GM12878 (cell line): ENCODE data around the gene AFF1. TPM values are rescaled to one million over a fixed set of nuclear protein-coding genes. Genes with fewer than 3 reads are reported as not detected.

ENCODE experiments used
- ATAC-seq: fragments of 200-7000 bp; cut with Tn5 transposase; 3 replicates; pipeline ENCODE4 v1.9.1; 2020; ENCODE audit warnings: mild to moderate bottlenecking, moderate library complexity
- BruUV-seq: library from RNA; stranded (reverse); fragments of 400-500 nt; replicated peaks from 2 replicates; lab custom pipeline; 2021; lab: Mats Ljungman, UMichigan
- CTCF ChIA-PET: fragments of 300-600 bp; sonication (Branson Sonifier 250); formaldehyde crosslinking; extraction: SDS; loops from one replicate; lab custom pipeline; 2021; ENCODE audit warnings: inconsistent platforms; lab: Yijun Ruan, JAX
- POLR2A ChIA-PET: fragments of 350-600 bp; formaldehyde crosslinking; extraction: SDS; loops from one replicate; lab custom pipeline; 2021; ENCODE audit warnings: inconsistent platforms; lab: Charles Lee
- RAD21 ChIA-PET: fragments of 300-600 bp; sonication (Branson Sonifier 250); formaldehyde crosslinking; loops from one replicate; lab custom pipeline; 2023; ENCODE audit warnings: antibody characterized with exemption; ENCODE audit not compliant: unreplicated experiment; lab: Charles Lee
- SMC1A ChIA-PET: fragments of 300-600 bp; sonication (Branson Sonifier 250); formaldehyde crosslinking; loops from one replicate; lab custom pipeline; 2023; ENCODE audit not compliant: unreplicated experiment, uncharacterized antibody; lab: Charles Lee
- DNase-seq: peaks from one replicate; pipeline ENCODE4 v3.0.0-alpha.2; 2011; ENCODE audit warnings: low read depth, low spot score
- FAIRE-seq: peaks from 3 replicates; lab custom pipeline; 2011; peaks lifted over from hg19 to GRCh38; lab: Jason Lieb, UNC
- H2AFZ ChIP-seq: 2 replicates; pipeline ENCODE4 v1.6.0; 2011; ENCODE audit warnings: low read depth, low read length, control low read depth; ENCODE audit not compliant: control insufficient read depth
- H3K27ac ChIP-seq: 2 replicates; pipeline ENCODE4 v1.5.1; 2011; ENCODE audit warnings: control low read depth; ENCODE audit not compliant: control insufficient read depth, insufficient read depth
- H3K27me3 ChIP-seq, 2 experiments: replicated peaks in 1 of 2; 2 replicates each; pipeline versions ENCODE4 v1.6.0 to v1.6.1; 2011; ENCODE audit warnings: low read length in 1 of 2; ENCODE audit not compliant: control insufficient read depth in 2 of 2, insufficient read depth in 2 of 2
- H3K36me3 ChIP-seq, 2 experiments: 2 replicates each; pipeline ENCODE4 v1.5.1; 2011; ENCODE audit warnings: low read length in 1 of 2; ENCODE audit not compliant: control insufficient read depth in 2 of 2, insufficient read depth in 2 of 2
- H3K4me1 ChIP-seq: 2 replicates; pipeline ENCODE4 v1.6.1; 2011; ENCODE audit warnings: mild to moderate bottlenecking, low read length, moderate library complexity, mixed read lengths; ENCODE audit not compliant: control insufficient read depth, insufficient read depth
- H3K4me2 ChIP-seq: 2 replicates; pipeline ENCODE4 v1.6.0; 2011; ENCODE audit warnings: control low read depth; ENCODE audit not compliant: control insufficient read depth, insufficient read depth
- H3K4me3 ChIP-seq: fragments of 200-600 bp; sonication (generic); 2 replicates; pipeline ENCODE4 v1.5.1; 2016
- H3K79me2 ChIP-seq: 2 replicates; pipeline ENCODE4 v1.6.0; 2011; ENCODE audit warnings: low read length; ENCODE audit not compliant: control insufficient read depth, insufficient read depth
- H3K9ac ChIP-seq: 2 replicates; pipeline ENCODE4 v1.8.0; 2011; ENCODE audit warnings: low read length, control low read depth, mixed read lengths; ENCODE audit not compliant: control insufficient read depth, insufficient read depth
- H3K9me3 ChIP-seq: replicated peaks from 3 replicates; pipeline ENCODE4 v1.5.1; 2011; ENCODE audit warnings: mild to moderate bottlenecking, low read length; ENCODE audit not compliant: control insufficient read depth, insufficient read depth
- H4K20me1 ChIP-seq: 2 replicates; pipeline ENCODE4 v1.6.0; 2011; ENCODE audit not compliant: control insufficient read depth, insufficient read depth
- RAD51 ChIP-seq: fragments of 450-650 bp; IDR thresholded peaks from 2 replicates; pipeline ENCODE4 v1.6.1; 2016; ENCODE audit warnings: moderate library complexity, mild to moderate bottlenecking, inconsistent platforms
- SMC3 ChIP-seq: IDR thresholded peaks from 2 replicates; pipeline ENCODE4 v1.6.1; 2011; ENCODE audit warnings: low read length, improper control_type of control experiment, borderline replicate concordance
- SPI1 ChIP-seq: IDR thresholded peaks from 2 replicates; pipeline ENCODE4 v1.6.1; 2011; ENCODE audit warnings: low read depth, mild to moderate bottlenecking, low read length, moderate library complexity, borderline replicate concordance; ENCODE audit not compliant: insufficient read depth
- ZNF24 ChIP-seq: fragments of 450-650 bp; IDR thresholded peaks from 2 replicates; pipeline ENCODE4 v1.6.1; 2017; ENCODE audit warnings: antibody characterized with exemption, mild to moderate bottlenecking
- WGBS: methylation state at CpG from one replicate; pipeline ENCODE4 v1.1.6; 2016; ENCODE audit warnings: low lambda C conversion rate; ENCODE audit not compliant: insufficient replicate concordance, insufficient coverage; ENCODE audit errors: missing lambda C conversion rate; 5-methylcytosine and 5-hydroxymethylcytosine counted together
- in situ Hi-C: fragments of 300-500 bp; cut with MboI; formaldehyde crosslinking; loops from 9 replicates; pipeline ENCODE4 v1.14.3; 2018; ENCODE audit warnings: mixed read lengths
- intact Hi-C: fragments of 100-400 bp; cut with micrococcal nuclease; formaldehyde crosslinking; loops from one replicate; pipeline ENCODE4 v1.14.2; 2022; ENCODE audit not compliant: unreplicated experiment
- polyA plus RNA-seq, 11 experiments: library from polyadenylated mRNA; depleted of rRNA in 4 of 11; unstranded in 6 of 11; stranded (reverse) in 5 of 11; fragments of >200 nt; fragmentation: Nextera tagmentation in 4 of 11; fragmentation: Illumina TruSeq in 1 of 11; extraction: Ambion mirVana in 4 of 11; extraction: Trizol in 1 of 11; gene quantifications; 1 replicate in 1 of 11; 2 replicates in 10 of 11; pipeline versions ENCODE4 v1.2.1 to v1.2.3, GENCODE V29; 2011 to 2016; ENCODE audit warnings: inconsistent platforms in 2 of 11, missing spikeins in 2 of 11, low read depth in 1 of 11
- total RNA-seq, 4 experiments: library from RNA; depleted of rRNA in 3 of 4; stranded (reverse); fragments of >200 nt in 3 of 4; fragmentation: Illumina TruSeq in 1 of 4; extraction: Trizol in 1 of 4; gene quantifications; 2 replicates each; pipeline versions ENCODE4 v1.2.1 to v1.2.3, GENCODE V29; 2013 to 2021

Gene AFF1
- total and polyA plus RNA-seq, 10 of the 15 experiments (the other 5 are each of a cell fraction or from before 2014, with no cell fraction given) = 3.5 to 56.1 (median 21.5) TPM

- Histone ChIP-seq H3K27ac (peak overlapping the region; percentile 78; the same call in 1 of the 2 replicates), H3K9ac (no peak overlapping the region), H3K4me2 (peak overlapping the region; percentile 69; the same call in 1 of the 2 replicates), H2AFZ (no peak overlapping the region), H4K20me1 (no peaks in the 10 kb centered on the region), H3K4me3 (no peak overlapping the region), H3K27me3 (no peaks in the 10 kb centered on the region), H3K9me3 (no peaks in the 10 kb centered on the region; the same call in 2 of the 3 replicates), H3K36me3 (no peaks in the 10 kb centered on the region; a peak in 1 of 4 replicates), H3K79me2 (peaks cover 96% of the 10 kb centered on the region), H3K4me1 (peaks cover 46% of the 10 kb centered on the region)
- intact Hi-C loops (no loop called here), in situ Hi-C loops (no loop called here)
- CTCF ChIA-PET = interaction anchor here (0.7 to 1.5 kb wide), 2 partner anchors 8 to 19 kb away, joined by 3 to 4 read pairs; no protein-coding TSS in a partner anchor
- FAIRE-seq (no peak), DNase-seq (no peak), ATAC-seq (no peak)
- BruUV-seq = no TSS peak
- RAD21 ChIA-PET = interaction anchor here (0.6 to 1.5 kb wide), 8 partner anchors 8 to 96 kb away, joined by 3 to 7 read pairs (median 3); partner anchors contain the start of gene AFF1
- TF ChIP-seq RAD51 (no peak), ZNF24 (0 out of 2 replicates have a peak, but pooled peaks have one; percentile 44)
- POLR2A ChIA-PET = interaction anchor here (0.7 to 3.2 kb wide), 3 partner anchors 9 to 57 kb away, joined by 3 to 18 read pairs (median 3); no protein-coding TSS in a partner anchor
- SMC1A ChIA-PET = interaction anchor here (0.6 to 2.9 kb wide), 11 partner anchors 8 to 401 kb away, joined by 3 to 15 read pairs (median 3); partner anchors contain the start of gene AFF1
- 97% methylated on average over 10 of the region's 10 CpGs for WGBS
These were observed 83.0 kb downstream of the AFF1 start for GRCh38 chr4:87017580-87018342.

GRCh38 chr4:87018753-87019152, 83.9 kb downstream of the AFF1 start:
- in situ Hi-C loops = no loop called here
- DNase-seq = no peak
- ChIA-PET SMC1A (interaction anchor here (0.8 to 2.9 kb wide), 8 partner anchors 7 to 82 kb away, joined by 3 to 15 read pairs (median 4); partner anchors contain the start of gene AFF1), POLR2A (interaction anchor here (0.7 to 3.2 kb wide), 5 partner anchors 7 to 58 kb away, joined by 3 to 18 read pairs (median 3); no protein-coding TSS in a partner anchor), CTCF (interaction anchor here (0.7 to 1.5 kb wide), 2 partner anchors 9 to 18 kb away, joined by 3 to 4 read pairs; no protein-coding TSS in a partner anchor), RAD21 (interaction anchor here (0.7 to 2.2 kb wide), 10 partner anchors 9 to 84 kb away, joined by 3 to 10 read pairs (median 4); partner anchors contain the start of gene AFF1)
- H3K9me3 ChIP-seq = no peaks in the 10 kb centered on the region; the same call in 2 of the 3 replicates
- no peak overlapping the region for H2AFZ ChIP-seq
- H3K79me2 ChIP-seq = peaks cover 96% of the 10 kb centered on the region
- intact Hi-C loops = no loop called here
- no peak overlapping the region; the same call in none of the 2 replicates for H3K9ac ChIP-seq
- H3K27ac ChIP-seq = peak overlapping the region; percentile 78
- H3K4me3 ChIP-seq = no peak overlapping the region
- peak overlapping the region; percentile 69 for H3K4me2 ChIP-seq
- no peaks in the 10 kb centered on the region for H3K27me3 ChIP-seq
- peaks cover 43% of the 10 kb centered on the region for H3K4me1 ChIP-seq
- FAIRE-seq = no peak
- peak; percentile 42 for ATAC-seq
- no peaks in the 10 kb centered on the region for H4K20me1 ChIP-seq
- 4% methylated on average over 1 of the region's 1 CpG for WGBS
- TF ChIP-seq SPI1 (peak; percentile 36; the same call in 1 of the 2 replicates), SMC3 (no peak)
- no peaks in the 10 kb centered on the region; a peak in 1 of 4 replicates for H3K36me3 ChIP-seq
- no TSS peak for BruUV-seq
